ENCODE measurements around the gene ALPL. TPM values are rescaled to one million over a fixed set of nuclear protein-coding genes. Genes with fewer than 3 reads are reported as not detected.

ALPL gene
- total and polyA plus RNA-seq, 2 of the 4 experiments (the other 2 are of a cell fraction): 0.54 to 2.2 TPM

GRCh38 chr1:21478356-21478755, 30.9 kb upstream of the ALPL start:
- H2BK20ac ChIP-seq (ENCODE audit: low read depth, low read length): no peak overlapping the region
- DNase-seq: no peak
- no peaks in the 10 kb centered on the region for H3K27me3 ChIP-seq (ENCODE audit: control insufficient read depth, insufficient read depth, low read length)
- no peak overlapping the region for H3K4ac ChIP-seq (ENCODE audit: low read depth, low read length)
- no peak overlapping the region for H4K8ac ChIP-seq (ENCODE audit: low read depth in 2 of 2, low read length in 2 of 2)
- H2BK5ac ChIP-seq (ENCODE audit: low read depth, low read length, poor library complexity, severe bottlenecking): no peak overlapping the region
- H3K9ac ChIP-seq (ENCODE audit: low read depth, low read length): no peak overlapping the region
- no peak overlapping the region for H2AK5ac ChIP-seq (ENCODE audit: low read depth, low read length)
- no peaks in the 10 kb centered on the region for H4K20me1 ChIP-seq (ENCODE audit: insufficient read depth, low read length)
- H2AFZ ChIP-seq (replicated peaks; ENCODE audit: low read length, poor library complexity): no peak overlapping the region
- no TSS peak for BruUV-seq (replicated peaks)
- no peak overlapping the region for H4K5ac ChIP-seq (ENCODE audit: low read depth, low read length)
- WGBS, 2 experiments (ENCODE audit: extremely low coverage in 2 of 2, insufficient read length in 1 of 2): 89% methylated on average over 4 of the region's 6 CpGs; no CpG with 5 or more reads in 1 of the 2 experiments
- H3K4me1 ChIP-seq (ENCODE audit: control insufficient read depth, insufficient read depth, low read length): no peaks in the 10 kb centered on the region
- intact Hi-C loops (cut with micrococcal nuclease) (loop anchor here (2.0 kb wide), 1 partner anchor 52 kb away; no protein-coding TSS in a partner anchor), dilution Hi-C loops (cut with HindIII; ENCODE audit: low sequenced_read_pairs, unreplicated experiment) (no loop called here), in situ Hi-C loops (cut with MboI; ENCODE audit: low sequenced_read_pairs) (no loop called here)
- H3K27ac ChIP-seq (ENCODE audit: insufficient read depth, low read length): no peak overlapping the region
- H3K9me1 ChIP-seq (ENCODE audit: insufficient read depth, low read length): peaks cover 5% of the 10 kb centered on the region; the same call in 1 of the 2 replicates
- H3K14ac ChIP-seq (replicated peaks; ENCODE audit: low read depth, low read length): no peak overlapping the region
- ATAC-seq (ENCODE audit: low read depth): no peak
- no peak overlapping the region for H2BK15ac ChIP-seq (ENCODE audit: low read depth, low read length)
- peaks cover 25% of the 10 kb centered on the region for H3K36me3 ChIP-seq (ENCODE audit: control insufficient read depth, insufficient read depth, low read length)
- CTCF ChIA-PET: no interaction called here
- H4K91ac ChIP-seq (ENCODE audit: insufficient read depth, low read depth, low read length): no peak overlapping the region
- H3K56ac ChIP-seq (ENCODE audit: extremely low read depth, insufficient read depth, low read length): no peak overlapping the region
- no peak overlapping the region for H3K4me3 ChIP-seq (ENCODE audit: insufficient read depth, low read depth, low read length)
- no peak overlapping the region for H2AK9ac ChIP-seq (replicated peaks; ENCODE audit: low read depth, low read length, poor library complexity)
- POLR2A ChIA-PET (ENCODE audit: unreplicated experiment): no interaction called here
- H3K18ac ChIP-seq (ENCODE audit: low read depth, low read length): no peak overlapping the region
- no peak overlapping the region for H3K4me2 ChIP-seq (ENCODE audit: low read depth, low read length)
- no peaks in the 10 kb centered on the region; a peak in 1 of 4 replicates for H3K79me1 ChIP-seq (ENCODE audit: low read depth in 1 of 2, low read length in 2 of 2)
- no peak overlapping the region for H3K23ac ChIP-seq (ENCODE audit: low read depth, low read length)
- no peak overlapping the region for H2BK120ac ChIP-seq (ENCODE audit: low read depth, low read length)
- TF ChIP-seq CTCF (conservative IDR thresholded peaks at IDR 0.05; ENCODE audit: low read depth, low read length) (no peak), RAD21 (IDR thresholded peaks at IDR 0.05; ENCODE audit: low read length) (no peak), MAFK (IDR thresholded peaks at IDR 0.05; ENCODE audit: low read depth, low read length) (no peak), CHD1 (IDR thresholded peaks at IDR 0.05; ENCODE audit: low read depth, low read length) (no peak), FOS (IDR thresholded peaks at IDR 0.05; ENCODE audit: low read depth, low read length) (no peak), NFE2L2 (IDR thresholded peaks at IDR 0.05; ENCODE audit: low read depth, low read length) (no peak), MAZ (IDR thresholded peaks at IDR 0.05; ENCODE audit: borderline replicate concordance, low read depth, low read length) (no peak), ELK1 (IDR thresholded peaks at IDR 0.05; ENCODE audit: borderline replicate concordance, low read depth, low read length) (no peak), CEBPB (IDR thresholded peaks at IDR 0.05; ENCODE audit: low read depth, low read length) (no peak), POLR2A (IDR thresholded peaks at IDR 0.05; ENCODE audit: low read depth, low read length) (no peak), BHLHE40 (IDR thresholded peaks at IDR 0.05; ENCODE audit: low read depth, low read length) (no peak), RCOR1 (IDR thresholded peaks at IDR 0.05; ENCODE audit: insufficient replicate concordance, low read length) (no peak), MXI1 (IDR thresholded peaks at IDR 0.05; ENCODE audit: borderline replicate concordance, low read depth, low read length) (no peak), SMC3 (IDR thresholded peaks at IDR 0.05; ENCODE audit: low read depth, low read length) (no peak), RFX5 (IDR thresholded peaks at IDR 0.05; ENCODE audit: low read depth, low read length) (no peak)
- H3K9me3 ChIP-seq (ENCODE audit: control insufficient read depth, insufficient read depth, low read length): no peaks in the 10 kb centered on the region

Measured in IMR-90 (cell line).